DMS79 (cell line): Measurements from ENCODE around the gene CDH23.
A peak's percentile ranks its signal among the peaks of the same experiment; 100 is the strongest.
"Not testable (repeated sequence)": the region's sequence is repeated elsewhere in the genome, so short reads cannot be mapped to it uniquely, and the experiment has no call there.

ENCODE experiments used
- DNase-seq: peaks from one replicate; lab custom pipeline; 2025; lab: John Stamatoyannopoulos, UW

Gene CDH23

GRCh38 chr10:71838264-71839211 lies 441.8 kb downstream of the CDH23 start:
- DNase-seq: peak; percentile 50

DNA sequence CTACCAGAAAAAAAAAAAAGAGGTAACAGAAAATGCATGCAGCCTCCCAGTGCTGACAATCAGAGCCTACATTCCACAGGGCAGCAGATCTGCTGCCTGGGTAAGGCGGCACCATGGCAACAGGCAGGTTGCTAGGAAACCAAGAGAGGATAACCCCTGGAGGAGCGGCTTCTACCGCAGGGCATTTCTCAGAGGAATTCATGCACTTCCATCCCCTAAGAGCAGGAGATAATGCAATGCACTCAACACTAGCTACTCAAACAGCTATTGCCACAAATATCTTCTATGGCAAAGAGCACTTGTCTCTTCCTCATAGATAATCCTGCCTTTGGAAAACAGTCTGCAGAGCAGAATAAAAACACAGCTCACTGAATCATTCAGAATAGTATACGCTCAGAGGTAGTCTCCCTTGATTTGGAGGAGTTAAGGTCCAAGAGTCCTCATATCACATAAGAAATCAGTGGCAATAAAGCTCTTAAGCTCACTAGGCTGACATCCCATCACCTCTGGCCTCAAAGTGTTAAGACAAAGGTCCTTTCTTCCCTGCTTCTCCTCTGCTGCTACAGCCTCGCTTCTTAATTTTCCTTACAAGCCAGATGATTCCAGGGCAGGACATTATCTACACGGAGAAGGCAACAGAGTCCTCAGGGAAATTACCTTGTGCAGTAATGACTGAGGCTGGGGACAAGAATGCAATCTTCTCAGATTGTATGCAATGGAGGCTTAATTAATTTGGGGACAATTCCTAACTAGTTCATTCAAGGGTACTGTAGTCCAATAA lies 443.6 kb downstream of the CDH23 start:
- peak; percentile 79 for DNase-seq

GRCh38 chr10:71840958-71841335 lies 444.2 kb downstream of the CDH23 start:
- DNase-seq: no peak

DNA sequence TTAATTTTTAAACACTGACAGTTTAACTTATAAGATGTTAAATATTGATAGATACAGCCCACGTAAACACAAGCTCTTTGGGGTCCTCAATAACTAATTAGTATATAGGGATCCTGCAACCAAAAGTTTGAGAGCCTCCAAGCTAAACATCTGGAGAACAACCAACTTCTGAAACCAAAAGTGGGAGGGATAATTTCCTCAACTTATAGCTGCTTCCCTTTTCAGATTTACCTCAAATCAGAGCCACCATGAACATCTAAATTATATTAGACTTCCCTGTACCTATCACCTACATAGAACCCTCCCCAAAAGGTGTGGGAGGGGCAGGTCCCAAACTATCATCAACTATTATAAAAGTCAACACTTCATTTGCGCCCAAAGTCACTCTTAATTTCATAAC lies 445.7 kb downstream of the CDH23 start:
- no peak for DNase-seq

- no peak for DNase-seq
Observed at GRCh38 chr10:71842856-71843686, 446.4 kb downstream of the CDH23 start.

- DNase-seq: no peak
Observed at GRCh38 chr10:71844084-71844483, 447.4 kb downstream of the CDH23 start.

- no peak for DNase-seq
Observed at GRCh38 chr10:71844695-71845094, 448.0 kb downstream of the CDH23 start.

DNA sequence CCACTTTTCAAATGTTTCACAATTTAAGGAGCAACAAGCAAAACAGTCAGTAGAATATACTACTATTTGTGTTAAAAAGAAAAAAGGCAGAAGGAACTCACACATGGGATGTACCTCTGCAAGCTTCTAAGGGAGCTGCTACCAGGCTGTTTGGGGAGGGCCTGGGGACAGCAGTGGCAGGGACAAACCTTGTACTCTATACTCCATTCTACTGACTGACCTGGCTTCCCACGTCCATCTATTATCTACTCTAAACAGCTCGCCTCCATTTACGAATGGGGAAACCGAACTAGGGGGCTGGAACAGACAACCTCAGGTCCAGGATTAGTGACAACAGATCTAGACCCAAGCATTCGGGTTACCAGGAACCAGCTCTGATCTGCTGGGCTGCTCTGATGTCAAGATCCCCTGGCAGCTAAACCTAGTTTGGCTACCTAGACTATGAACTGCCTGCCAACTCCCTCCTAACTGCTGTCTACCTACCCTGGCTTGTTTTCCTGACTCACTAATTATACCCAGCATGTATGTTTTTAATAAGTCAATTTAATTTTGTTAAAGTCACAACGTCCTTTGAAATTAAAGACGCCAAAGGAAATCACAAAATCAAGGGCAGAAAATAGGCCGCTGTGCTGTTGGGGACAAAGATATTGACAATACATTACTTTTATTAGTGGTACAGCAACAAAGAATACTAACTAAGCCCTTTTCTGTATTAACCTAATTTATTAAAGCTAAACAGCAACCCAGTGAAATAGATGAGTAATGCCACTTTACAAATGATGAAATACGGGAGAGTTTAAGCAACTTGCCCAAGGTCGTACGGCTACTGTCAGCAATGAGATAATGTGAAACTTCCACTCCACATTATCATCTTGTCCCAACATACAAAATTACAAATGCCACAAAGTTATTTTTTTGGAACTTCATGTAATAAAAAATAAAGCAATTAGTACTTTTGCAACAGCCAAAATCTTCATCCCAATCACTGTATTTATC lies 449.0 kb downstream of the CDH23 start:
- DNase-seq: no peak

DNA sequence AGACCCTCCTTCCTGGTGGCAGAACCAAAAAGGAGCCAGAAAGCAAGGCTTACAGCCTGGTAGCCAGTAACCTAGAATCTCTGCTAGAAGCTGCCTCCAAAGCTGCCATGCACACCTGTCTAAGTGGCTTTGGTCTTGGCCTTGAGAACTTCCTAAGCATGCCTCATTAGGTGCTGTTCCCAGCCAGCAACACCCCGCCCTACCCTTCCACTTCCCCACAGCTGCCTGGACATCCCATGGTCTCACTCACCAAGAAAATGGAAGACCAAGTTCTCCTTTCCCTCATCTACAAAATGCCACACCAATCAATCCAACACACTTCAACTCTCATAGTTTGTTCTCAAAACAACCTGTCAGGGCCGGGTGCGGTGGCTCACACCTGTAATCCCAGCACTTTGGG lies 450.1 kb downstream of the CDH23 start:
- no peak for DNase-seq

DNA sequence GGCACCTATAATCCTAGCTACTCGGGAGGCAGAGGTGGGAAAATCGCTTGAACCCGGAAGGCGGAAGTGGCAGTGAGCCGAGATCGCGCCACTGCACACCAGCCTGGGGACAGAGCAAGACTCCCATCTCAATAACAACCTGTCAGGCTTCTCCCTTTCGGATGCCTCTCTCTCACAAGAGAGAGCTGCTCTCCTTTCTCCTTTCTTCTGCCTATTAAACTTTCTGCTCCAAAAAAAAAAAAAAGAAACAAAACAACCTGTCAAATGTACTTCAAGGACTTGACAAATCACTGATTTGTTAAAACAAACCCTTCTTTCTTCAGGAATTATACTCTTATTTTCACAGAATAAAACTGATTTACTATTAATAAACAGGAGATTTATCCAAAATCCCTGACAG lies 450.7 kb downstream of the CDH23 start:
- DNase-seq: no peak

- no peak for DNase-seq
Observed at GRCh38 chr10:71848325-71849275, 451.9 kb downstream of the CDH23 start.

DNA sequence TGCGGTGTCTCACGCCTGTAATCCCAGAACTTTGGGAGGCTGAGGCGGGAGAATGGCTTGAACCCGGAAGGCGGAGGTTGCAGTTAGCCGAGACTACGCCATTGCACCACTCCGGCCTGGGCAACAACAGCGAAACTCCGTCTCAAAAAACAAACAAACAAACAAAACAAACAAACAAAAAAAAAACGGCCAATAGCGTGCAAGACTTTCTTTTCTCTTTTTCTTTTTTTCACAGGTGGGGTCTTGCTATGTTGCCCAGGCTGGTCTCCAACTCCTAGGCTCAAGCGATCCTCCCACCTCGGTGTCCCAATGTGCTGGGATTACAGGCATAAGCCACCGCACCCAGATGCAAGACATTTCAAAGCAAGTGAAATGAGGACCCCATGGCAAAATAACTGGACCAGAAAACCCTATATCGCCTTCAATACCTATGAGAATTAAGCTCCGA lies 452.8 kb downstream of the CDH23 start:
- no peak for DNase-seq

DNA sequence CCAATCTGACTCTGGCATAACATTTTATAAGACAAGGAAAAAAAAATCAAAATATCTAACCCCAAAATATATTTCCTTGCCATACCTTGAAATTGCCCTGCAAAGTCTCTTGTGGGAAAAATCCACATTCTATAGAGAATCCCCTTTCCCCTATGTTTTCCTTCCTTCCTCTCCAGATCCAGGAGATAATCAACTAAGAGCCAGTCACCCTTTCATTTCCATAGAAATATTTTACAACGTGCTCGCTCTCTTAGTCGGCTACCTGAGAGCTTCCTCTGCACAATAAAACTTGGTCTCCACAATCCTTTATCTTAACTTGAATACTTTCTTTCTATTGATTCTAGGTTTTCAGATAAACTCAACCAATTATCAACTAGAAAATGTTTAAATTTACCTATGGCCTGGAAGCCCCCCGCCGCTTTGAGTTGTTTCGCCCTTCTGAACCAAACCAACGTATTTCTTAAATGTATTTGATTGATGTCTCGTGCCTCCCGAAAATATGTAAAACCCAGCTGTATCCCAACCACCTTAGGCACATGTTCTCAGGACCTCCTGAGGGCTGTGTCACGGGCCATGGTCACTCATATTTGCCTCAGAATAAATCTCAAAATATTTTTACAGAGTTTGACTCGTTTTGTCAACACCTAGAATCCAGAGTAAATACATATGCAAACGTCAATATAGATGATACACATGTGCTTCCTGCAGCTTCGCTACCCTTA lies 453.5 kb downstream of the CDH23 start:
- no peak for DNase-seq

DNA sequence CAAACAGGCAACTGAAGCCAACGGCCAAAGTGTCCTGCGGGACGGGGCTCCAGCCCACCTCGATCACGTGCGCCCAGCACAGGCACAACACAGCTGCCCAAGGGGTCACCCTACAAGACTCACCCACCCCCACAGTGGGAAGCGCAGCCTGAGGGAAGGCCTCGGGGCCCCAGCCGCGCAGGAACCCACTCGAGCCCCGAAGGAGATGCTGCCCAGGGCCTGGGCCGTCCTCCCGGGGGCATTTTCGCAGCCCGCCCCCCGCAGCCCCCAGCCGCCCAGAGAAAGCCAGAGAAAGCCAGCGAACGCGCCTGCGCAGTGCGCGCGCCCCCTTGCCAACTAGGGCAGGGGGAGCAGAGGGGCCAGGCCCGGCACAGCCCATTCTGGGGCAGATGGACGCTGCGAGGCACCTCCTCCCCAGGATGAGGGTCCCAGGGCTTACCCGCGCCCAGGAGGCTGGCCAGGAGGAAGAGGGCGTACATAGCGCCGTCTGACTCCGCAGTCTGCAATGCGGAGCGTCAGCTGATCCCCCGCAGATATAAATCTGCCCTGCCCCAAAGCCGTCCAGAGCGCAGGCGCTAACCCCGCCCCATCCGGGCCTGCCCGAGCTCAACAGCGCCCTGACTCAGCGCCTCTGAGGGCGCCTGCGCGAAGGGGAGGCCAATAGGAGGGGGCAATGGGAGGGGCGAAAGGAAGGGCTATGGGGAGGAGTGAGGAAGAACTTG lies 454.2 kb downstream of the CDH23 start, which contains the start of gene PSAP:
Gene PSAP, minus strand, starts transcription at position 509 of the 722 bp plus-strand sequence. Its CDS starts 30 bp downstream, at position 479.
- peak; percentile 87 for DNase-seq

- DNase-seq: not testable (repeated sequence)
Observed at GRCh38 chr10:71851465-71852095, 454.9 kb downstream of the CDH23 start.

- DNase-seq: no peak
Observed at GRCh38 chr10:71852355-71852937, 455.7 kb downstream of the CDH23 start.

DNA sequence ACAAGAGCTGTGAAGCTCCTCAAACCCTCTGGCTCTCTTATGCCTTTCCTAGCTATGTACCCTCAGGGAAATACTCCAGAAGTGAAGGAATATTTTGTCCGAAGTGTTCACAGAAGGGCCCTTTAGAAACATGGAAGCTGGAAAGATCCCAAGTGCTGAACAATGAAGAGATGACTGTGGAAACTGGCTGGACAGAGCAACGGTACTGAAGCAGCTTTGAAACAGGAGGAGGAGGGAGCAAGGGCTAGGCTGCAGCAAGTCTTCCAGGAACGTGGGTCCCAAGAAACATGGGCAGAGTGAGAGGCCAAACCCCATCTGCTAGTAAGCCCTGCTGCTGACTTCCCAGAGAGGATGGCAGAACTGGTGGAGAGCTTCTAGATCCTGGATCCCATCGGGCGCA lies 457.3 kb downstream of the CDH23 start:
- no peak for DNase-seq
